Fibroblast of lung (primary cell): ENCODE measurements around the gene MAOA. TPM values are rescaled to one million over a fixed set of nuclear protein-coding genes. Genes with fewer than 3 reads are reported as not detected.

ENCODE experiments used
- DNase-seq, 2 donors: peaks; one replicate each; pipeline versions ENCODE4 v3.0.0 to v3.0.0-alpha.2; 2010; ENCODE audit warnings: low read depth in 2 of 2
- H2AFZ ChIP-seq: 2 replicates; pipeline ENCODE4 v1.5.1; 2012; ENCODE audit warnings: low read length, control low read depth, inconsistent platforms
- H3K27ac ChIP-seq: 2 replicates; pipeline ENCODE4 v1.5.1; 2011; ENCODE audit warnings: low read length, control low read depth; ENCODE audit not compliant: insufficient read depth
- H3K27me3 ChIP-seq: 2 replicates; pipeline ENCODE4 v1.5.1; 2011; ENCODE audit warnings: mild to moderate bottlenecking, low read length; ENCODE audit not compliant: control insufficient read depth, insufficient read depth
- H3K36me3 ChIP-seq: 2 replicates; pipeline ENCODE4 v1.5.1; 2011; ENCODE audit warnings: low read length; ENCODE audit not compliant: control insufficient read depth, insufficient read depth
- H3K4me1 ChIP-seq: 2 replicates; pipeline ENCODE4 v1.5.1; 2011; ENCODE audit warnings: low read length; ENCODE audit not compliant: control insufficient read depth, insufficient read depth; ENCODE audit errors: extremely low read depth
- H3K4me2 ChIP-seq: 2 replicates; pipeline ENCODE4 v1.5.1; 2011; ENCODE audit warnings: low read length, control low read depth; ENCODE audit not compliant: insufficient read depth; ENCODE audit errors: extremely low read depth
- H3K4me3 ChIP-seq, 4 experiments: fragments of 200-600 bp in 1 of 4; sonication (generic) in 1 of 4; replicated peaks in 1 of 4; 2 replicates each; pipeline ENCODE4 v1.5.1; 2011 to 2016; ENCODE audit warnings: low read length in 4 of 4, low read depth in 3 of 4, mild to moderate bottlenecking in 3 of 4, control low read depth in 2 of 4, inconsistent platforms in 1 of 4, mixed read lengths in 1 of 4; ENCODE audit not compliant: insufficient read depth in 1 of 4; ENCODE audit errors: control extremely low read depth in 1 of 4
- H3K79me2 ChIP-seq: 2 replicates; pipeline ENCODE4 v1.5.1; 2012; ENCODE audit warnings: mild to moderate bottlenecking, low read length, inconsistent platforms; ENCODE audit not compliant: control insufficient read depth, insufficient read depth
- H3K9ac ChIP-seq: 2 replicates; pipeline ENCODE4 v1.5.1; 2011; ENCODE audit warnings: mild to moderate bottlenecking, low read length, control low read depth; ENCODE audit not compliant: insufficient read depth
- H3K9me3 ChIP-seq: 2 replicates; pipeline ENCODE4 v1.5.1; 2012; ENCODE audit warnings: low read depth, low read length; ENCODE audit not compliant: control insufficient read depth, insufficient read depth
- H4K20me1 ChIP-seq: 2 replicates; pipeline ENCODE4 v1.5.1; 2011; ENCODE audit warnings: low read length; ENCODE audit not compliant: control insufficient read depth, insufficient read depth; ENCODE audit errors: extremely low read depth
- EZH2 ChIP-seq: IDR thresholded peaks from 2 replicates; pipeline ENCODE4 v1.5.1; 2012; ENCODE audit warnings: low read length, control low read depth, mild to moderate bottlenecking; ENCODE audit errors: missing control alignments
- polyA plus RNA-seq, 2 donors: library from polyadenylated mRNA; depleted of rRNA in 1 of 2; stranded (reverse) in 1 of 2; unstranded in 1 of 2; fragments of >200 nt; gene quantifications; 2 replicates each; pipeline ENCODE4 v1.2.1, GENCODE V29; 2011 to 2012; ENCODE audit warnings: missing spikeins in 1 of 2
- total RNA-seq: library from RNA; depleted of rRNA; stranded (reverse); fragments of >200 nt; gene quantifications from 2 replicates; pipeline ENCODE4 v1.2.1, GENCODE V29; 2014
- TF ChIP-seq, protein P1 (sequence below), 2 donors: IDR thresholded peaks in 1 of 2; conservative IDR thresholded peaks in 1 of 2; 1 replicate in 1 of 2; 2 replicates in 1 of 2; pipeline ENCODE4 v1.5.1; 2011 to 2012; ENCODE audit warnings: low read length in 2 of 2, control low read depth in 1 of 2, inconsistent platforms in 1 of 2, low read depth in 1 of 2, mild to moderate bottlenecking in 1 of 2

The MAOA gene
- total and polyA plus RNA-seq, 2 donors (not counting 1 experiment from before 2014, with no cell fraction given), result 12.8 to 27.6 TPM

DNA sequence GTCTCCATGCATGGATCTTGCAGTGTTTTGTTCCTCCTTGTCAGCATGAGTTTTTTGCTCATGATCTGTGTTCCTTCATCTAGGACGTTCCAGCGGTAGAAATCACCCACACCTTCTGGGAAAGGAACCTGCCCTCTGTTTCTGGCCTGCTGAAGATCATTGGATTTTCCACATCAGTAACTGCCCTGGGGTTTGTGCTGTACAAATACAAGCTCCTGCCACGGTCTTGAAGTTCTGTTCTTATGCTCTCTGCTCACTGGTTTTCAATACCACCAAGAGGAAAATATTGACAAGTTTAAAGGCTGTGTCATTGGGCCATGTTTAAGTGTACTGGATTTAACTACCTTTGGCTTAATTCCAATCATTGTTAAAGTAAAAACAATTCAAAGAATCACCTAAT, 88.2 kb downstream of the MAOA start:
- H4K20me1 ChIP-seq, result no peaks in the 10 kb centered on the region
- no peaks in the 10 kb centered on the region for H3K79me2 ChIP-seq
- H3K27me3 ChIP-seq, result no peaks in the 10 kb centered on the region
- H3K4me2 ChIP-seq, result no peak overlapping the region
- H3K4me1 ChIP-seq, result no peaks in the 10 kb centered on the region
- H3K9ac ChIP-seq, result no peak overlapping the region
- no peak overlapping the region for H2AFZ ChIP-seq
- TF ChIP-seq, protein P1, sequence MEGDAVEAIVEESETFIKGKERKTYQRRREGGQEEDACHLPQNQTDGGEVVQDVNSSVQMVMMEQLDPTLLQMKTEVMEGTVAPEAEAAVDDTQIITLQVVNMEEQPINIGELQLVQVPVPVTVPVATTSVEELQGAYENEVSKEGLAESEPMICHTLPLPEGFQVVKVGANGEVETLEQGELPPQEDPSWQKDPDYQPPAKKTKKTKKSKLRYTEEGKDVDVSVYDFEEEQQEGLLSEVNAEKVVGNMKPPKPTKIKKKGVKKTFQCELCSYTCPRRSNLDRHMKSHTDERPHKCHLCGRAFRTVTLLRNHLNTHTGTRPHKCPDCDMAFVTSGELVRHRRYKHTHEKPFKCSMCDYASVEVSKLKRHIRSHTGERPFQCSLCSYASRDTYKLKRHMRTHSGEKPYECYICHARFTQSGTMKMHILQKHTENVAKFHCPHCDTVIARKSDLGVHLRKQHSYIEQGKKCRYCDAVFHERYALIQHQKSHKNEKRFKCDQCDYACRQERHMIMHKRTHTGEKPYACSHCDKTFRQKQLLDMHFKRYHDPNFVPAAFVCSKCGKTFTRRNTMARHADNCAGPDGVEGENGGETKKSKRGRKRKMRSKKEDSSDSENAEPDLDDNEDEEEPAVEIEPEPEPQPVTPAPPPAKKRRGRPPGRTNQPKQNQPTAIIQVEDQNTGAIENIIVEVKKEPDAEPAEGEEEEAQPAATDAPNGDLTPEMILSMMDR (conservative IDR thresholded peaks at IDR 0.05 in 1 of 2, IDR thresholded peaks at IDR 0.05 in 1 of 2; ENCODE audit: low read depth in 1 of 2, low read length in 2 of 2), result no peak
- no peak for TF ChIP-seq EZH2
- DNase-seq, result no peak
- no peaks in the 10 kb centered on the region for H3K36me3 ChIP-seq
- H3K4me3 ChIP-seq, result no peak overlapping the region
- no peak overlapping the region for H3K27ac ChIP-seq
- no peaks in the 10 kb centered on the region for H3K9me3 ChIP-seq

DNA sequence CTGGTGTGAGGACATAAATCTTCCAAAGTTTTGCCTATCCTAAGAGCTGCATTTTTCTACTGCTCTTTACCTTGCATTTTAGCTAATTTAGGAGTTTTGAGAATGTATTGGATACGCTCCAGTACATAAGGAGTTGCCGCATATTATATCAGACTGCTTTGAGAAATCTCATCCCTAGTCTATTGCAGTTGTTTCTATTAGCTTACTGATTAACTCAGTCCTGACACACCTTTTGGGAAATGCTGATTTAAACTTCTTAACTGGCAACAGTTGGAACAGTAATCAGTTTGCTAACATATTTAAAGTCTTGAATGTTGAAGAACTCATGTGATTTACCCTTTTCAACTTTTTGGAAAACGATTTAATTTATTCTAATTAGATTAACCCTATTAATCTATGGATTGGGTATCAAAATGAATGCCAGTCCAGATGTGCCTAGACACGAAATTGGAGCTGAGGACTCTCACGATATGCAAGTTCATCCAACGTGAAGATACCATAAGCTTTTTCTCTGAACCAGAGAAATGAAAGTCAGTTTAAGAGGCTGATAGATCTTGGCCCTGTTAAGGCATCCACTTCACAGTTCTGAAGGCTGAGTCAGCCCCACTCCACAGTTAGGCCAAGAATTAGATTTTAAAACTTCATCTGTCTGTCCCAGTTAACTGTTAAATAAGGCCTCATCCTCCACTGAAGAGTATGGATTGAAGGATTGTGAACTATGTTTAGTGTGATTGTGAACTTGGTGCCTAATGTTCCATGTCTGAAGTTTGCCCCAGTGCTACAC, 90.0 kb downstream of the MAOA start:
- H2AFZ ChIP-seq, result no peak overlapping the region
- H3K36me3 ChIP-seq, result no peaks in the 10 kb centered on the region
- H3K4me3 ChIP-seq, result no peak overlapping the region
- H3K4me1 ChIP-seq, result no peaks in the 10 kb centered on the region
- H3K79me2 ChIP-seq, result no peaks in the 10 kb centered on the region
- H4K20me1 ChIP-seq, result no peaks in the 10 kb centered on the region
- no peak overlapping the region for H3K27ac ChIP-seq
- H3K4me2 ChIP-seq, result no peak overlapping the region
- H3K27me3 ChIP-seq, result no peaks in the 10 kb centered on the region
- H3K9me3 ChIP-seq, result no peaks in the 10 kb centered on the region
- DNase-seq, result peak in 1 of 2 donors; percentile 48
- H3K9ac ChIP-seq, result no peak overlapping the region
- TF ChIP-seq EZH2, result no peak
- TF ChIP-seq, protein P1 (conservative IDR thresholded peaks at IDR 0.05 in 1 of 2, IDR thresholded peaks at IDR 0.05 in 1 of 2; ENCODE audit: low read depth in 1 of 2, low read length in 2 of 2), result no peak

DNA sequence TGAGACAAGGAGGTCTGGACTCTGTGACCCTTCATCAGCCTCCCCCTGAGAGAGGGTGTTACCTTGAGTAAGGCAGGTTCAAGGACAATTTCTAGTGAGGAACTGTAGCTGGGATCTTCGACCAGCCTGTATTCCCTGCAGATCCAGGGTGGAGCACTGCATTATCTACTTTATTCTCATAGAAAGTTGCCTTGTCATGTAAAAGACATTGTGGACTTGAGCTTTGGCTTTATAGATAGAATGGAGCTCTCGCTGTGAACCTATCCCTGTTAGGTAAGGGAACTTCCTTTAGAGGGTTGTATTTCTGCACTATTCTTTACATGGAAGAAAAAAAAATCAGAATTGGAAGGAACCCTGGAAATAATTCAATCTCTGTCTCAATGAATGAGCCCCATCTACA, 91.4 kb downstream of the MAOA start:
- Histone ChIP-seq H3K79me2 (no peaks in the 10 kb centered on the region), H3K36me3 (no peaks in the 10 kb centered on the region), H3K27me3 (no peaks in the 10 kb centered on the region), H3K9ac (no peak overlapping the region), H4K20me1 (no peaks in the 10 kb centered on the region), H3K4me3 (no peak overlapping the region), H2AFZ (no peak overlapping the region), H3K4me1 (no peaks in the 10 kb centered on the region), H3K9me3 (no peaks in the 10 kb centered on the region), H3K27ac (no peak overlapping the region), H3K4me2 (no peak overlapping the region)
- DNase-seq, result no peak
- TF ChIP-seq, protein P1 (conservative IDR thresholded peaks at IDR 0.05 in 1 of 2, IDR thresholded peaks at IDR 0.05 in 1 of 2; ENCODE audit: low read depth in 1 of 2, low read length in 2 of 2), result no peak
- no peak for TF ChIP-seq EZH2
